ENCODE data around the gene ATP13A3. TPM values are rescaled to one million over a fixed set of nuclear protein-coding genes. Genes with fewer than 3 reads are reported as not detected.
A peak's percentile ranks its signal among the peaks of the same experiment; 100 is the strongest.

The ATP13A3 gene
- total and polyA plus RNA-seq, 9 of the 15 experiments (the other 6 are each of a cell fraction or from before 2014, with no cell fraction given): 16.6 to 135 (median 86.6) TPM

DNA sequence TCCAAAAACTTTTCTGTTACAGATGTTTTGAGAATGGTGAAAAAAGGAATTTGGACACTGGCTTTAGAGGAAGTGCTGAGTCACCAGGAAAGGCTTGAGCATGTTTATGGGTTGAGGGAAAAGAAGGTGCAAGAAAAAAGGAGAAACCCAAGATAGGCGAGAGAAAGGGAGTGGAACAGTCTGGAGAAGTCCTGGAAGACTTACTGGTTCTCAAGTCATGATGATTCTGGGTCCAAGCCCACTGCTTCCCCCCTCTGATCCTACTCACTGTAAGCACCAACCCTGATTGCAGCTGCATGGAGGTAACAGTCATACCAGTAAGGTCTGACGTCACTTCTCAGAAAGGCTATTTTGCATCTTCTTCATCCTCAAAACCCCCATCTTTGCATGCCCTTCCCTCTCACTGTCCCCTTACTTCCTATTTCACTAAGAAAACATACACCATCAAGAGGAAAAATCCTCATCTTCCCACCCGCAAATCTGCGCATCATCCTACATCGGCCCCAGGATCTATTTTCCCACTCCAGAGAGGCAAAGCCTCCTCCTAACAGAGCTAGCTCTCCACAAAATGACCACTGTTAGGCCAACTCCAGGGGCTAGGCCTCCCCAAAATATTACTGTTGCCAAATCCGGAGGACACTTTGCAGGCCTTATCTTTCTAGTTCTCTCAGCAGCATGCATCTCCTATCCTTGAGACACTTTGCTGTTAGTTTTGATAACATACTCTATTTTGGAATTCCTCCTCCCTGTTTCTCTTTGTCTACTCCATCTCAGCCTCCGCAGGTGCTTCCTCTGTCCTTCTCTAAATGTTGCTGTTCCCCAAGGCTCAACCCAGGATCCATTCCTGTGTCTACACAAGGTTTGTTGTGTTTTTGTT lies 3.2 kb upstream of the ATP13A3 start (continued):
- TF ChIP-seq, protein P1, sequence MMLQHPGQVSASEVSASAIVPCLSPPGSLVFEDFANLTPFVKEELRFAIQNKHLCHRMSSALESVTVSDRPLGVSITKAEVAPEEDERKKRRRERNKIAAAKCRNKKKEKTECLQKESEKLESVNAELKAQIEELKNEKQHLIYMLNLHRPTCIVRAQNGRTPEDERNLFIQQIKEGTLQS (IDR thresholded peaks at IDR 0.05): peak; percentile 87
- TF ChIP-seq, protein P1 (CRISPR knock-in tag; conservative IDR thresholded peaks at IDR 0.05): no peak
- no peak for TF ChIP-seq ATF1 (CRISPR knock-in tag; IDR thresholded peaks at IDR 0.05)
- peak; percentile 83 for TF ChIP-seq ATF1 (tag; IDR thresholded peaks at IDR 0.05)
- peak; percentile 34; the same call in 1 of the 2 replicates for TF ChIP-seq TAL1 (IDR thresholded peaks at IDR 0.05)
- TF ChIP-seq RB1 (IDR thresholded peaks at IDR 0.05; ENCODE audit: low read depth): no peak
- TF ChIP-seq E2F3 (CRISPR knock-in tag; IDR thresholded peaks at IDR 0.05): no peak
- TF ChIP-seq CREM (IDR thresholded peaks at IDR 0.05; ENCODE audit: low read depth): peak; percentile 70
- peak; percentile 84 for TF ChIP-seq ATF7 (IDR thresholded peaks at IDR 0.05)
- TF ChIP-seq CREB1 (IDR thresholded peaks at IDR 0.05): no peak
- peak; percentile 54; the same call in 1 of the 2 replicates for TF ChIP-seq CREB1 (CRISPR knock-in tag; IDR thresholded peaks at IDR 0.05)
- TF ChIP-seq ZNF316 (IDR thresholded peaks at IDR 0.05): peak; percentile 98
- TF ChIP-seq JUNB (CRISPR knock-in tag; conservative IDR thresholded peaks at IDR 0.05): peak; percentile 37; the same call in 1 of the 2 replicates
- TF ChIP-seq EP300 (IDR thresholded peaks at IDR 0.05; ENCODE audit: low read length): peak; percentile 40; the same call in 1 of the 2 replicates
- no peak for TF ChIP-seq MTA1 (IDR thresholded peaks at IDR 0.05; ENCODE audit: borderline replicate concordance)
- peak; percentile 80 for TF ChIP-seq MAFF (IDR thresholded peaks at IDR 0.05; ENCODE audit: low read length)
